Neuronal stem cell (in vitro differentiated cells): ENCODE results near the gene FBXO10.

Experiments
- DNase-seq: peaks from one replicate; pipeline ENCODE4 v3.0.0-alpha.2; 2013; ENCODE audit warnings: low spot score
- H2AFZ ChIP-seq: one replicate; pipeline ENCODE4 v1.6.1; 2013; ENCODE audit warnings: mild to moderate bottlenecking, low read length, inconsistent platforms
- H2AK5ac ChIP-seq: 2 replicates; pipeline ENCODE4 v1.6.1; 2013; ENCODE audit warnings: low read depth, mild to moderate bottlenecking, inconsistent platforms, low read length, moderate library complexity, mixed read lengths
- H2BK120ac ChIP-seq: 2 replicates; pipeline ENCODE4 v1.6.1; 2013; ENCODE audit warnings: low read depth, mild to moderate bottlenecking, inconsistent platforms, low read length, moderate library complexity, mixed read lengths
- H2BK12ac ChIP-seq: one replicate; pipeline ENCODE4 v1.6.1; 2013; ENCODE audit warnings: low read length, inconsistent platforms
- H2BK15ac ChIP-seq: 2 replicates; pipeline ENCODE4 v1.6.1; 2013; ENCODE audit warnings: mild to moderate bottlenecking, low read length, inconsistent platforms, mixed read lengths
- H2BK5ac ChIP-seq: one replicate; pipeline ENCODE4 v1.6.1; 2013; ENCODE audit warnings: inconsistent platforms, mild to moderate bottlenecking, low read length, moderate library complexity
- H3K14ac ChIP-seq: one replicate; pipeline ENCODE4 v1.6.1; 2013; ENCODE audit warnings: low read length, inconsistent platforms
- H3K18ac ChIP-seq: 2 replicates; pipeline ENCODE4 v1.6.1; 2013; ENCODE audit warnings: low read length, inconsistent platforms
- H3K23ac ChIP-seq: 2 replicates; pipeline ENCODE4 v1.6.1; 2013; ENCODE audit warnings: low read depth, mild to moderate bottlenecking, mixed read lengths, low read length, inconsistent platforms; ENCODE audit not compliant: poor library complexity
- H3K27ac ChIP-seq: replicated peaks from 3 replicates; pipeline ENCODE4 v1.5.1; 2013; ENCODE audit warnings: low read length, inconsistent platforms
- H3K27me3 ChIP-seq, 3 experiments: 2 replicates each; pipeline ENCODE4 v1.6.1; 2013; ENCODE audit warnings: low read length in 3 of 3, mild to moderate bottlenecking in 2 of 3, inconsistent platforms in 1 of 3, low read depth in 1 of 3, mixed read lengths in 1 of 3, moderate library complexity in 1 of 3; ENCODE audit not compliant: control insufficient read depth in 3 of 3, insufficient read depth in 3 of 3
- H3K36me3 ChIP-seq, 2 donors: replicated peaks in 1 of 2; 2 replicates each; pipeline ENCODE4 v1.6.1; 2013; ENCODE audit warnings: low read length in 2 of 2; ENCODE audit not compliant: control insufficient read depth in 2 of 2, insufficient read depth in 2 of 2
- H3K4ac ChIP-seq: 2 replicates; pipeline ENCODE4 v1.6.1; 2013; ENCODE audit warnings: inconsistent platforms, mild to moderate bottlenecking, low read length, moderate library complexity
- H3K4me1 ChIP-seq, 2 donors: 1 replicate in 1 of 2; 2 replicates in 1 of 2; pipeline ENCODE4 v1.6.1; 2013; ENCODE audit warnings: low read length in 2 of 2, low read depth in 1 of 2; ENCODE audit not compliant: control insufficient read depth in 2 of 2, insufficient read depth in 1 of 2
- H3K4me2 ChIP-seq: one replicate; pipeline ENCODE4 v1.6.1; 2013; ENCODE audit warnings: mild to moderate bottlenecking, low read length, inconsistent platforms; ENCODE audit not compliant: insufficient read depth, poor library complexity, severe bottlenecking
- H3K4me3 ChIP-seq, 2 donors: 2 replicates each; pipeline ENCODE4 v1.5.1; 2013; ENCODE audit warnings: low read length in 2 of 2, mild to moderate bottlenecking in 2 of 2, inconsistent platforms in 1 of 2, moderate library complexity in 1 of 2
- H3K79me1 ChIP-seq: one replicate; pipeline ENCODE4 v1.6.1; 2013; ENCODE audit warnings: low read depth, mild to moderate bottlenecking, inconsistent platforms, low read length, moderate library complexity
- H3K9ac ChIP-seq: one replicate; pipeline ENCODE4 v1.6.1; 2013; ENCODE audit warnings: mild to moderate bottlenecking, low read depth, low read length, inconsistent platforms; ENCODE audit not compliant: poor library complexity
- H3K9me3 ChIP-seq, 2 donors: replicated peaks in 1 of 2; 2 replicates each; pipeline versions ENCODE3 to v1.6.1; 2013; ENCODE audit warnings: low read length in 2 of 2, mild to moderate bottlenecking in 2 of 2, inconsistent platforms in 1 of 2, low read depth in 1 of 2, mixed read lengths in 1 of 2, moderate library complexity in 1 of 2; ENCODE audit not compliant: control insufficient read depth in 2 of 2, insufficient read depth in 1 of 2
- H4K8ac ChIP-seq: one replicate; pipeline ENCODE4 v1.6.1; 2013; ENCODE audit warnings: low read depth, mild to moderate bottlenecking, inconsistent platforms, low read length, moderate library complexity
- H4K91ac ChIP-seq: one replicate; pipeline ENCODE4 v1.6.1; 2013; ENCODE audit warnings: low read length, low read depth, mild to moderate bottlenecking, inconsistent platforms; ENCODE audit not compliant: poor library complexity
- WGBS, 2 donors: extraction: QIAGEN DNeasy Blood & Tissue Kit; methylation state at CpG; one replicate each; pipeline ENCODE4 v1.1.7; 2013; ENCODE audit warnings: missing lambda C conversion rate in 2 of 2, mixed read lengths in 1 of 2; ENCODE audit not compliant: insufficient read length in 2 of 2, insufficient replicate concordance in 1 of 2; ENCODE audit errors: extremely low coverage in 2 of 2; 5-methylcytosine and 5-hydroxymethylcytosine counted together

The FBXO10 gene

GRCh38 chr9:37543468-37543867 is 32.7 kb downstream of the FBXO10 start:
- no CpG with 5 or more reads among the region's 1 CpG for WGBS, 2 donors
- Histone ChIP-seq H3K23ac (no peak overlapping the region), H2BK12ac (no peak overlapping the region), H3K4me3 (no peak overlapping the region), H3K4ac (no peak overlapping the region), H3K27ac (no peak overlapping the region), H3K4me2 (no peak overlapping the region), H3K9me3 (no peaks in the 10 kb centered on the region), H4K91ac (no peak overlapping the region), H2BK5ac (no peak overlapping the region), H4K8ac (no peak overlapping the region), H3K79me1 (no peaks in the 10 kb centered on the region), H3K4me1 (no peaks in the 10 kb centered on the region), H3K27me3 (no peaks in the 10 kb centered on the region), H2BK120ac (no peak overlapping the region), H2AK5ac (no peak overlapping the region), H3K36me3 (peaks cover 10 to 30% of the 10 kb centered on the region in 2 donors), H2BK15ac (no peak overlapping the region), H3K9ac (no peak overlapping the region), H3K14ac (no peak overlapping the region), H2AFZ (no peak overlapping the region), H3K18ac (no peak overlapping the region)
- no peak for DNase-seq

- no peak overlapping the region for H2BK15ac ChIP-seq
- no peak for DNase-seq
- no peak overlapping the region for H2AFZ ChIP-seq
- H3K9ac ChIP-seq: no peak overlapping the region
- H3K4me3 ChIP-seq: no peak overlapping the region
- no peak overlapping the region for H3K27ac ChIP-seq
- H2BK5ac ChIP-seq: no peak overlapping the region
- WGBS, 2 donors: no CpG with 5 or more reads among the region's 1 CpG
- no peak overlapping the region for H2AK5ac ChIP-seq
- no peak overlapping the region for H3K4ac ChIP-seq
- no peaks in the 10 kb centered on the region for H3K9me3 ChIP-seq
- no peak overlapping the region for H3K23ac ChIP-seq
- H3K14ac ChIP-seq: no peak overlapping the region
- no peaks in the 10 kb centered on the region for H3K79me1 ChIP-seq
- no peak overlapping the region for H3K4me2 ChIP-seq
- no peak overlapping the region for H2BK12ac ChIP-seq
- H3K18ac ChIP-seq: no peak overlapping the region
- no peak overlapping the region for H4K91ac ChIP-seq
- H3K27me3 ChIP-seq: no peaks in the 10 kb centered on the region
- H3K4me1 ChIP-seq: no peaks in the 10 kb centered on the region
- no peak overlapping the region for H4K8ac ChIP-seq
- H3K36me3 ChIP-seq: peaks cover 14 to 35% of the 10 kb centered on the region in 2 donors
- no peak overlapping the region for H2BK120ac ChIP-seq
These were observed 33.3 kb downstream of the FBXO10 start for GRCh38 chr9:37542895-37543294.

DNA sequence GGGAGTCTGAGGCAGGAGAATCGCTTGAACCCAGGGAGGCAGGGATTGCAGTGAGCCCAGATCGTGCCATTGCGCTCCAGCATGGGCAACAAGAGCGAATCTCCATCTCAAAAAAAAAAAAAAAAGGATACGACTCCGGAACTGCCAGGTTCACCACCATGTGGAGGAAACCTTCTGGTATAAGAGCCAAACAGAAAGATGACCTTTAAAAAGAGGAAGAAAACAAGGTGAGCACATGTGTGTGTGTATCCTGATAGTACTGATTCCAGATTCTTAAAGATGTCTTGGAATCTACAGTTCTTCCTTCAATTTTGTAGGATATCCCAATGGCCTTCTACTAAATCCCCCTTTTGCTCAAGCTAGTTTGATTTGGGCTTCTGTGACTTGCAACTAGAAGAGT is 33.7 kb downstream of the FBXO10 start:
- H2AK5ac ChIP-seq: no peak overlapping the region
- no peak overlapping the region for H3K9ac ChIP-seq
- H2AFZ ChIP-seq: no peak overlapping the region
- H2BK12ac ChIP-seq: no peak overlapping the region
- H2BK120ac ChIP-seq: no peak overlapping the region
- H3K79me1 ChIP-seq: no peaks in the 10 kb centered on the region
- H3K4me2 ChIP-seq: no peak overlapping the region
- H3K18ac ChIP-seq: no peak overlapping the region
- WGBS, 2 donors: no CpG with 5 or more reads among the region's 6 CpGs
- H4K91ac ChIP-seq: no peak overlapping the region
- no peak overlapping the region for H2BK15ac ChIP-seq
- H3K36me3 ChIP-seq: peaks cover 17 to 39% of the 10 kb centered on the region in 2 donors
- H3K4me1 ChIP-seq: no peaks in the 10 kb centered on the region
- H3K27ac ChIP-seq: no peak overlapping the region
- no peaks in the 10 kb centered on the region for H3K9me3 ChIP-seq
- no peak for DNase-seq
- H3K23ac ChIP-seq: no peak overlapping the region
- H3K4ac ChIP-seq: no peak overlapping the region
- no peaks in the 10 kb centered on the region for H3K27me3 ChIP-seq
- no peak overlapping the region for H4K8ac ChIP-seq
- no peak overlapping the region for H3K4me3 ChIP-seq
- H2BK5ac ChIP-seq: no peak overlapping the region
- no peak overlapping the region for H3K14ac ChIP-seq

GRCh38 chr9:37541465-37541864 is 34.7 kb downstream of the FBXO10 start:
- H3K4me1 ChIP-seq: no peaks in the 10 kb centered on the region
- H3K27me3 ChIP-seq: no peaks in the 10 kb centered on the region
- no peak overlapping the region for H3K27ac ChIP-seq
- H3K23ac ChIP-seq: no peak overlapping the region
- H4K91ac ChIP-seq: no peak overlapping the region
- H2BK5ac ChIP-seq: no peak overlapping the region
- no peak overlapping the region for H2BK120ac ChIP-seq
- no peak overlapping the region for H3K4ac ChIP-seq
- no peak overlapping the region for H3K9ac ChIP-seq
- H3K18ac ChIP-seq: no peak overlapping the region
- H2AFZ ChIP-seq: no peak overlapping the region
- DNase-seq: no peak
- no peak overlapping the region for H4K8ac ChIP-seq
- peaks cover 22 to 50% of the 10 kb centered on the region in 2 donors for H3K36me3 ChIP-seq
- H2AK5ac ChIP-seq: no peak overlapping the region
- no CpG with 5 or more reads among the region's 8 CpGs for WGBS, 2 donors
- no peak overlapping the region for H3K14ac ChIP-seq
- H2BK15ac ChIP-seq: no peak overlapping the region
- no peak overlapping the region for H3K4me2 ChIP-seq
- no peaks in the 10 kb centered on the region for H3K79me1 ChIP-seq
- no peak overlapping the region for H2BK12ac ChIP-seq
- no peaks in the 10 kb centered on the region for H3K9me3 ChIP-seq
- H3K4me3 ChIP-seq: no peak overlapping the region
